Medulla oblongata (tissue), 1 donor: ENCODE data around the gene ITGA1.
"Not testable (repeated sequence)": the region's sequence is repeated elsewhere in the genome, so short reads cannot be mapped to it uniquely, and the experiment has no call there.

ENCODE experiments used
- DNase-seq: peaks from one replicate; pipeline ENCODE4 v3.0.0-alpha.2; 2015; ENCODE audit errors: extremely low spot score

Gene ITGA1

GRCh38 chr5:52787600-52788504 lies at the start of gene ITGA1, which contains the start of gene PELO:
ITGA1 (plus strand) TSS chr5:52787916; CDS start chr5:52788354, 438 bp downstream.
PELO (plus strand) TSS chr5:52787916; CDS start chr5:52800395, 12,479 bp downstream.
- DNase-seq = peak; percentile 50

DNA sequence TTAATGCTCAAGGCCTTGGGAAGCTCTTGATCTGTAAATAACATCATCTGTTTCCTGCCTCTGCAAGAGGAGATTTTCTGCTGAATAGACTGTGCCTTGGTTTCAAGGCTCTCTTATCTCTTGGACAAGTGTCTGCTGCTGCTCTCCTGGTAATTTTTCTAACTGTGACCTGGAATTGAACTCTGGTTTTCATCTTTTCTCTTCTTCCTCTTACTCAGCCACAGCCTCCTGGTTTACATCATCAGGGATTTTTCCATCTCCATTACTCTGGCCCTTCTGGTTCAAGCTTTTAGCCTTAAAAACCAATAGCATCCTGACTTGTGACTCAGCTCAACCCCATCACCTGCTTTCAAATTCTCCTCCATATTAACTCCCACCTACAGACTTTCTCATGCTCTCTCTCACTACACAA lies 49.6 kb upstream of the ITGA1 start:
- no peak for DNase-seq

GRCh38 chr5:52740007-52740406 lies 47.7 kb upstream of the ITGA1 start:
- no peak for DNase-seq

DNA sequence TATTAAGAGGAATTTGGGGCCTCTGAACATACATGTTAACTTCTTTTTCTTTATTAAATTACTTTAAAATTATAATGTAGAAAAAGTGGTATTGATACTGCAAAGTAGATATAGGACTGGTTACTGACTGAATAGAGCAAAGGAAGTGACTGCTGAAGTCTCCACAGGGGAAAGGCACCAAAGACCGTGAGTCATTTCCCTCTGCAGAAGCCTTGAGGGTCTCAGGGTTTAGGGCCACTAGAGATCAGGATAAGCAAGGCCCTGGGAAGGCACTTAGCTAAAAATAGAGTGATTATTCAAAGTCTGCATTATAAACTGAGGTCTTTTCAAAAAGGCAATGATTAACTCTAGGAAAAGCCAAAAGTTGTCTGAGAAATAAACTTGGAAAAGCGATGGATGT lies 44.7 kb upstream of the ITGA1 start:
- no peak for DNase-seq

DNA sequence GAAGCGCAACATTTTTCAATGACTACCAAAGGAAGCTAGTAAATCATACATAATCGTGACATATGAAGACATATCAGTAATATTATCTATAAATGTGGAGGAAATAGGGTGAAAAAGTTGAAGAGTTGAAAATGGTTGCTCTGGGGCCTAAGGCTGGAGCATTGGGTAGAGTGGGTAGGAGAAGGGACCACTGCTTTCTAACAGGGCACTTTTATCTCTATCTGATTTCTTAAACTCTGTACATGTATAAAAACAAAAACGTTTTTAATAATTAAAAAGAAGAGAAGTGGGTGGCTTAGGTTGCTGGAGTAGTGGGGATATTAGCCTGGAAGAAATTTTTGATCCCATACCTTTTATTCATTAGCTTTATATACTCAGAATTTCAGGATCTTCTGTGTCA lies 44.2 kb upstream of the ITGA1 start:
- DNase-seq = no peak

DNA sequence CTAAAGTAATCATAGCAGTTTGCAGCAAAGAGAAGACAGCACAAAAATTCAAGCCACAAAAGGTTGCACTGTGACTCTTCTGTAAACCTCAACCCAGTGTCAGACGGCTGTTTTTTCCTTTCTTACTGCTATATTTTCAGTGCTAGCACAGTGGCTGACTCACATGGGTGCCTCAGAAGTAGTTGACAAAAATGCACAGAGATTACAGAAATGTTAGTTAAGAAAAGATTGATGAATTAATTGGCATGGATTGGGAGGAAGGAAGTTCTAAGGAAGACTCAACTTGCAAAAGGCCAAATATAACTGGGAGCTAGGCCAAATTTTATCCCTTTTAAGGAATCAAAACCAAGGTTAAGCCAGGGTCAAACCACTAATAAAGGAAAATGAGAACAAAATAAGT lies 43.7 kb upstream of the ITGA1 start:
- DNase-seq = no peak

GRCh38 chr5:52744867-52745458 lies 42.8 kb upstream of the ITGA1 start:
- DNase-seq = not testable (repeated sequence)

DNA sequence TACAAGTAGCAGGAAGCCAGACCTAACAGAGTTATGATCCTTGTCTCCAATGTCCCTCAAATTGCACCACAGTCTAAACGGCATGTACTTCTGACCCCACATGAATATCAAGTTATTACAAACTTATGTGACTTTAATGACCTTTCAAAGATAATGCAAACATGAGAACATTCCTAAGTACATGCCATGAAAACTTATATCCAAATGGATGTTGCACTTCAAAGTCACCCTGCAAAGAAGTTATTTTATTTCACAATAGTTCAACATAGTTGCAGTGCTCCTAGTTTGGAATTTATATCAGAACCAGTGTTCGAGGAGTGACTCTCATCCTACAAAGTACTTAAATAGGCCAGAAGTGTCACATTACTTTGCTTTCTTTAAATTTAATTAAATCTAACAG lies 41.2 kb upstream of the ITGA1 start:
- no peak for DNase-seq

DNA sequence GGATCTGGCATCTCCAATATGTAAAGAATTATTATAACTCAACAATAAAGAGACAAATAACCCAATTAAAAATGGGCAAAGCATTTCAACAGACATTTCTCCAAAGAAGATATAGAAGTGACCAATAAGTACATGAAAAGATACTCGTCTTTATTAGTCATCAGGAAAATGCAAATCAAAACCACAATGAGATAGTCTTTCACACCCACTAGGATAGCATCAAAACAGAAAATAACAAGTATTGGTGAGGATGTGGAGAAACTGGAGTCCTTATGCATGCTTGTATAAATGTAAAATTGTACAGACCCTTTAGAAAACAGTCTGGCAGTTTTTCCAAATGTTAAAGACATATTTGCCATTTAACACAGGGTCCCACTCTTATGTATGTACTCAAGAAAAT lies 39.1 kb upstream of the ITGA1 start:
- DNase-seq = no peak

- DNase-seq = no peak
Measured at GRCh38 chr5:52749666-52750065, 38.0 kb upstream of the ITGA1 start.

GRCh38 chr5:52751137-52751536 lies 36.6 kb upstream of the ITGA1 start:
- no peak for DNase-seq

GRCh38 chr5:52754051-52754450 lies 33.7 kb upstream of the ITGA1 start:
- DNase-seq = no peak

DNA sequence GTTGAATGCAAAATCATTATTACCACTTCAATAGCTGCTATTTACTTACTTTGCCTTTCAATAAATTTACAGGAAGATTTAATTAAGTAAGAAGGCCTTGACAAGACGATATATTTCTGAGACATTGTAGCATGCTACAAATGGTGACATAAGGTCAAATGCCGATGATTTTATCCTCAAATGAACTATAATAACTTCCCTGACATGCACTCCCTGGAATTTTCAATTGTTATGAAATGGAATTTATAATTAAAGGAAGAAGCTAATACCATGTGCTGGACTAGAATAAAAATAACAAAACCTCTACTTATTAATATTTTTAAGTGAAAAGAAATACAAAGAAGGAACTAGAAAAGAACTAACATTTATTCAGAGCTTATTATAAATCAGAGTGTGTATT lies 30.2 kb upstream of the ITGA1 start:
- DNase-seq = no peak

DNA sequence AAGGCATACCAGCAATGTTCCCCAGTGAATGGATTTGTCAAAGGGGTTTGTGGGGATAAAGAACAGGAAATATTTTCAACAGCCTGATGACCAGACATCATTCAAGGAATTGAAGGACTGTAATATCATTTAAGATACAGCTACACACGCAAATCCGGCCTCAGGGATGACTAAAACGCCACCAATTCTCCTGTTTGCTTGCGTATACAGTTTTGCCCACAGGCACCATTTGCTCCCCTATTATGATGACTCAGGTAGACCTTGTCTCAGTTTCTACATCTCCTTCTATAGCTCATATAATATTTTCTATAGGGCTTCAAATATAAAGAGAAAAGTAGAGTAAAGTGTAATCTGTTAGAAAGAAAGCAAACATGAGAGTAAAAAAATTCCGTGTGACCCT lies 29.7 kb upstream of the ITGA1 start:
- no peak for DNase-seq

- no peak for DNase-seq
Measured at GRCh38 chr5:52759331-52759730, 28.4 kb upstream of the ITGA1 start.

DNA sequence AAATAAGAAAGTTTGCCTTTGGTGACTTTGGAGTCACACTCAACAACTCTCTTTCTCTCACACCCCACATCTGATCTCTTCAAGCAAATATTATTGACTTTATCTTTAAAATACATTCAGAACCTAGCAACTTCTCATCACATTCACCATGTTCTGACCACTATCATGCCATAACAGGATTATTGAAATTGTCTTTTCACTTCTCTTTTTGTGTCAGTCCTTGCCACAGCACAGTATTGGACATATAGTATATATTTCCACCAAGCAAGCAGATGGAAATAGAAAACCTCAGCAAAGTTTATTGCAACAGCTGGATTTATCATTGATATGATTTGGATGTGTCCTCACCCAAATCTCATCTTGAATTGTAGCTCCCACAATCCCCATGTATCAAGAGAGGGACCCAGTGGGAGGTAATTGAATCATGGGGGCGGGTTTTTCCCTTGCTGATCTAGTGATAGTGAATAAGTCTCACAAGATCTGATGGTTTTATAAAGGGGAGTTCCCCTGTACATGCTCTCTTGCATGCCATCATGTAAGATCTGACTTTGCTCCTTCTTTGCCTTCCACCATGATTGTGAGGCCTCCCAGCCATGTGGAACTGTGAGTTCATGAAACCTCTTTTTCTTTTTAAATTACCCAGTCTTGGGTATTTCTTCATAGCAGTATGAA lies 26.9 kb upstream of the ITGA1 start:
- no peak for DNase-seq

- DNase-seq = no peak
Measured at GRCh38 chr5:52767217-52767743, 20.4 kb upstream of the ITGA1 start.

GRCh38 chr5:52767766-52768480 lies 19.8 kb upstream of the ITGA1 start:
- DNase-seq = no peak

GRCh38 chr5:52769061-52769460 lies 18.7 kb upstream of the ITGA1 start:
- no peak for DNase-seq

- no peak for DNase-seq
Measured at GRCh38 chr5:52770287-52770939, 17.3 kb upstream of the ITGA1 start.

GRCh38 chr5:52771343-52772039 lies 16.2 kb upstream of the ITGA1 start:
- no peak for DNase-seq
